ENCODE results near the gene EFHB. TPM values are rescaled to one million over a fixed set of nuclear protein-coding genes. Genes with fewer than 3 reads are reported as not detected.

Gene EFHB
- total and polyA plus RNA-seq, 2 of the 13 experiments (the other 11 are each of a cell fraction or from before 2014, with no cell fraction given), result 0.15 to 0.42 TPM

DNA sequence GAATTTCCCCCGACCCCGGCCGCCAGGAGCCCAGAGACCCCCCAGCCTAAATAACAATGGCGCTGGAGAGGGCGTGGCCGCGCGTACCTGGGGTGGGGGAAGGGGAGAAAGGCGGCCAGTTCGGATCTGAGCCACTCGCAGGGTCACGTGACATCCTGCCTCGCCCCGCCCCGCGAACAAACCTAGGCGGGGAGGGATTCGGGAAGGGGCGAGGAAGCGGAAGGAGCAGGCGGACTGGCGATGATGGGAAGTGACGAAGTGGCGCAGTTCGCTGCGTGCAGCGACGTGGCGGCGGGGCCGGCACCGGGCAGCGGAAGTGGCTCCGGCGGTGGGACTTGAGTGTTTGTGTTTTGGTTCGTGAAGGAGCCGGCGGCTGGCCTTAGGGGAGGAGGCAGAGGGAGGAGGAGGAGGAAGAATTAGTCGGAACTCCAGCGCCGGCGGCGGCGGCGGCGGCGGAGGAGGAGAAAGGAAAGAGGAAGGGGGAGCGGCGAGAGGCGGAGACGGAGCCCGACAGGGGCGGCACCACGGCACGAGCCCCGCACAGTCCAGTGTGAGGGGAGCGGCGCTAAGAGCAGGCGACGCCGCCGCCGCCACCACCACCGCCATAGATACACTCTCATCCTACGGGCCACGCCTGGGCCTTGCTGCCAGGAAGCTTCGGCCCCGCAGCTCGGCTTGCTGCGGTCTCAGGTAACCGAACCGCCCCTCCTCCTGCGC lies 13.0 kb upstream of the EFHB start, which contains the start of gene RAB5A (continued):
- TF ChIP-seq SOX13 (IDR thresholded peaks at IDR 0.05), result 0 out of 2 replicates have a peak, but pooled peaks have one; percentile 41
- TF ChIP-seq SOX13 (CRISPR knock-in tag; conservative IDR thresholded peaks at IDR 0.05 in 1 of 2, IDR thresholded peaks at IDR 0.05 in 1 of 2), result peak in 1 of 2 experiments; percentile 77; a peak in 2 of 4 replicates
- TF ChIP-seq SRF (IDR thresholded peaks at IDR 0.05; ENCODE audit: low read depth, low read length), result no peak
- peak; percentile 41; the same call in 1 of the 2 replicates for TF ChIP-seq NKX3-1 (CRISPR knock-in tag; IDR thresholded peaks at IDR 0.05)
- TF ChIP-seq, protein P1, sequence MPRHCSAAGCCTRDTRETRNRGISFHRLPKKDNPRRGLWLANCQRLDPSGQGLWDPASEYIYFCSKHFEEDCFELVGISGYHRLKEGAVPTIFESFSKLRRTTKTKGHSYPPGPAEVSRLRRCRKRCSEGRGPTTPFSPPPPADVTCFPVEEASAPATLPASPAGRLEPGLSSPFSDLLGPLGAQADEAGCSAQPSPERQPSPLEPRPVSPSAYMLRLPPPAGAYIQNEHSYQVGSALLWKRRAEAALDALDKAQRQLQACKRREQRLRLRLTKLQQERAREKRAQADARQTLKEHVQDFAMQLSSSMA (CRISPR knock-in tag; IDR thresholded peaks at IDR 0.05), result no peak
- no peak for TF ChIP-seq REXO4 (CRISPR knock-in tag; IDR thresholded peaks at IDR 0.05; ENCODE audit: borderline replicate concordance)
- TF ChIP-seq, protein P2, sequence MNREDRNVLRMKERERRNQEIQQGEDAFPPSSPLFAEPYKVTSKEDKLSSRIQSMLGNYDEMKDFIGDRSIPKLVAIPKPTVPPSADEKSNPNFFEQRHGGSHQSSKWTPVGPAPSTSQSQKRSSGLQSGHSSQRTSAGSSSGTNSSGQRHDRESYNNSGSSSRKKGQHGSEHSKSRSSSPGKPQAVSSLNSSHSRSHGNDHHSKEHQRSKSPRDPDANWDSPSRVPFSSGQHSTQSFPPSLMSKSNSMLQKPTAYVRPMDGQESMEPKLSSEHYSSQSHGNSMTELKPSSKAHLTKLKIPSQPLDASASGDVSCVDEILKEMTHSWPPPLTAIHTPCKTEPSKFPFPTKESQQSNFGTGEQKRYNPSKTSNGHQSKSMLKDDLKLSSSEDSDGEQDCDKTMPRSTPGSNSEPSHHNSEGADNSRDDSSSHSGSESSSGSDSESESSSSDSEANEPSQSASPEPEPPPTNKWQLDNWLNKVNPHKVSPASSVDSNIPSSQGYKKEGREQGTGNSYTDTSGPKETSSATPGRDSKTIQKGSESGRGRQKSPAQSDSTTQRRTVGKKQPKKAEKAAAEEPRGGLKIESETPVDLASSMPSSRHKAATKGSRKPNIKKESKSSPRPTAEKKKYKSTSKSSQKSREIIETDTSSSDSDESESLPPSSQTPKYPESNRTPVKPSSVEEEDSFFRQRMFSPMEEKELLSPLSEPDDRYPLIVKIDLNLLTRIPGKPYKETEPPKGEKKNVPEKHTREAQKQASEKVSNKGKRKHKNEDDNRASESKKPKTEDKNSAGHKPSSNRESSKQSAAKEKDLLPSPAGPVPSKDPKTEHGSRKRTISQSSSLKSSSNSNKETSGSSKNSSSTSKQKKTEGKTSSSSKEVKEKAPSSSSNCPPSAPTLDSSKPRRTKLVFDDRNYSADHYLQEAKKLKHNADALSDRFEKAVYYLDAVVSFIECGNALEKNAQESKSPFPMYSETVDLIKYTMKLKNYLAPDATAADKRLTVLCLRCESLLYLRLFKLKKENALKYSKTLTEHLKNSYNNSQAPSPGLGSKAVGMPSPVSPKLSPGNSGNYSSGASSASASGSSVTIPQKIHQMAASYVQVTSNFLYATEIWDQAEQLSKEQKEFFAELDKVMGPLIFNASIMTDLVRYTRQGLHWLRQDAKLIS (CRISPR knock-in tag; IDR thresholded peaks at IDR 0.05), result no peak
- TF ChIP-seq, protein P3, sequence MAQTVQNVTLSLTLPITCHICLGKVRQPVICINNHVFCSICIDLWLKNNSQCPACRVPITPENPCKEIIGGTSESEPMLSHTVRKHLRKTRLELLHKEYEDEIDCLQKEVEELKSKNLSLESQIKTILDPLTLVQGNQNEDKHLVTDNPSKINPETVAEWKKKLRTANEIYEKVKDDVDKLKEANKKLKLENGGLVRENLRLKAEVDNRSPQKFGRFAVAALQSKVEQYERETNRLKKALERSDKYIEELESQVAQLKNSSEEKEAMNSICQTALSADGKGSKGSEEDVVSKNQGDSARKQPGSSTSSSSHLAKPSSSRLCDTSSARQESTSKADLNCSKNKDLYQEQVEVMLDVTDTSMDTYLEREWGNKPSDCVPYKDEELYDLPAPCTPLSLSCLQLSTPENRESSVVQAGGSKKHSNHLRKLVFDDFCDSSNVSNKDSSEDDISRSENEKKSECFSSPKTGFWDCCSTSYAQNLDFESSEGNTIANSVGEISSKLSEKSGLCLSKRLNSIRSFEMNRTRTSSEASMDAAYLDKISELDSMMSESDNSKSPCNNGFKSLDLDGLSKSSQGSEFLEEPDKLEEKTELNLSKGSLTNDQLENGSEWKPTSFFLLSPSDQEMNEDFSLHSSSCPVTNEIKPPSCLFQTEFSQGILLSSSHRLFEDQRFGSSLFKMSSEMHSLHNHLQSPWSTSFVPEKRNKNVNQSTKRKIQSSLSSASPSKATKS (CRISPR knock-in tag; IDR thresholded peaks at IDR 0.05), result no peak; the same call in 1 of the 2 replicates
- no peak for TF ChIP-seq ZNF354B (CRISPR knock-in tag; IDR thresholded peaks at IDR 0.05)
- TF ChIP-seq KDM3A (CRISPR knock-in tag; IDR thresholded peaks at IDR 0.05; ENCODE audit: low read depth), result no peak
- TF ChIP-seq ZFAT (CRISPR knock-in tag; conservative IDR thresholded peaks at IDR 0.05), result no peak
- no peak for TF ChIP-seq ZNF660 (CRISPR knock-in tag; IDR thresholded peaks at IDR 0.05; ENCODE audit: borderline replicate concordance, low read depth)
- TF ChIP-seq RAD21 (CRISPR knock-in tag; IDR thresholded peaks at IDR 0.05), result peak; percentile 8; the same call in 1 of the 2 replicates
- TF ChIP-seq IKZF4 (CRISPR knock-in tag; IDR thresholded peaks at IDR 0.05; ENCODE audit: borderline replicate concordance, low read depth, not compliant biosample characterization), result no peak
- TF ChIP-seq RORA (CRISPR knock-in tag; IDR thresholded peaks at IDR 0.05), result no peak
- peak; percentile 58; the same call in 1 of the 2 replicates for TF ChIP-seq NFRKB (IDR thresholded peaks at IDR 0.05)
- TF ChIP-seq, protein P4, sequence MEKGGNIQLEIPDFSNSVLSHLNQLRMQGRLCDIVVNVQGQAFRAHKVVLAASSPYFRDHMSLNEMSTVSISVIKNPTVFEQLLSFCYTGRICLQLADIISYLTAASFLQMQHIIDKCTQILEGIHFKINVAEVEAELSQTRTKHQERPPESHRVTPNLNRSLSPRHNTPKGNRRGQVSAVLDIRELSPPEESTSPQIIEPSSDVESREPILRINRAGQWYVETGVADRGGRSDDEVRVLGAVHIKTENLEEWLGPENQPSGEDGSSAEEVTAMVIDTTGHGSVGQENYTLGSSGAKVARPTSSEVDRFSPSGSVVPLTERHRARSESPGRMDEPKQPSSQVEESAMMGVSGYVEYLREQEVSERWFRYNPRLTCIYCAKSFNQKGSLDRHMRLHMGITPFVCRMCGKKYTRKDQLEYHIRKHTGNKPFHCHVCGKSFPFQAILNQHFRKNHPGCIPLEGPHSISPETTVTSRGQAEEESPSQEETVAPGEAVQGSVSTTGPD (CRISPR knock-in tag; IDR thresholded peaks at IDR 0.05), result 0 out of 2 replicates have a peak, but pooled peaks have one; percentile 5
- no peak for TF ChIP-seq DPF2 (CRISPR knock-in tag; IDR thresholded peaks at IDR 0.05; ENCODE audit: borderline replicate concordance, low read depth)
- TF ChIP-seq ZNF557 (CRISPR knock-in tag; IDR thresholded peaks at IDR 0.05), result 0 out of 2 replicates have a peak, but pooled peaks have one; percentile 82
- TF ChIP-seq EP300 (IDR thresholded peaks at IDR 0.05; ENCODE audit: low read depth in 2 of 2, low read length in 2 of 2), result 0 out of 4 replicates have a peak, but pooled peaks have one; percentile 27 to 35
- no peak for TF ChIP-seq EP300 (CRISPR knock-in tag; IDR thresholded peaks at IDR 0.05; ENCODE audit: borderline replicate concordance)
- TF ChIP-seq POLR2G (IDR thresholded peaks at IDR 0.05; ENCODE audit: low read depth, low read length), result peak; percentile 93

Measured in HepG2 (cell line).